HUES6 (cell line): Measurements from ENCODE around the gene DMRTB1.

ENCODE experiments used
- H3K27ac ChIP-seq: 2 replicates; pipeline ENCODE4 v1.7.0; 2013; ENCODE audit warnings: low read depth, mild to moderate bottlenecking, low read length, inconsistent platforms
- H3K27me3 ChIP-seq: 2 replicates; pipeline ENCODE4 v1.6.1; 2013; ENCODE audit warnings: low read length; ENCODE audit not compliant: control insufficient read depth, insufficient read depth
- H3K36me3 ChIP-seq: 2 replicates; pipeline ENCODE4 v1.6.1; 2013; ENCODE audit warnings: low read length; ENCODE audit not compliant: control insufficient read depth, insufficient read depth
- H3K4me1 ChIP-seq: 2 replicates; pipeline ENCODE4 v1.6.1; 2013; ENCODE audit warnings: low read length; ENCODE audit not compliant: control insufficient read depth, insufficient read depth
- H3K4me3 ChIP-seq: 2 replicates; pipeline ENCODE4 v1.5.1; 2013; ENCODE audit warnings: low read depth, low read length
- H3K9ac ChIP-seq: one replicate; pipeline ENCODE4 v1.6.1; 2013; ENCODE audit warnings: mild to moderate bottlenecking, low read length
- H3K9me3 ChIP-seq: 2 replicates; pipeline ENCODE4 v1.6.1; 2013; ENCODE audit warnings: low read depth, low read length; ENCODE audit not compliant: control insufficient read depth, insufficient read depth

DMRTB1 gene

GRCh38 chr1:53503433-53504217 is 44.4 kb downstream of the DMRTB1 start:
- no peaks in the 10 kb centered on the region for H3K9me3 ChIP-seq
- no peak overlapping the region for H3K27ac ChIP-seq
- no peak overlapping the region for H3K4me3 ChIP-seq
- H3K36me3 ChIP-seq, result no peaks in the 10 kb centered on the region
- no peak overlapping the region for H3K9ac ChIP-seq
- H3K27me3 ChIP-seq, result no peaks in the 10 kb centered on the region
- H3K4me1 ChIP-seq, result peaks cover 55% of the 10 kb centered on the region

DNA sequence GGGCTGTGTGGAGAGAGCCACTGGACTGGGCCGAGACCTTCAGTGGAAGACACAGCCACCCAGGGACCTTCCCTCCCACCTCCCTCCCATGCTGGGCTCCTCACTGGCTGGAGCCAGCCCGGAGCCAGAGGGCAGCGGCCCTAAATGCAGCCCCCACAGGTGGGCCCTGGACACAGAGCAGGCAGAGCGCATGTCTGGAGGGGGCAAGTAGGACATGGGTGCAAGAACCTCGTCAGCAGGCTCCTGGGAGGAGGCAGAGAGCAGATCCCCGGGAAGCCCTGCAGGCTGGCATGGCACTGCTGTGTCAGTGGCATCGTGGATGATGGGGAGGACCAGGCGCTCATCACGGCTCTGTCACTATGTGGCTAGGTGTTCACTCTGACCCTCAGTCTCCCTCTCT is 45.7 kb downstream of the DMRTB1 start:
- Histone ChIP-seq H3K27ac (no peak overlapping the region), H3K4me3 (no peak overlapping the region), H3K36me3 (no peaks in the 10 kb centered on the region), H3K9me3 (no peaks in the 10 kb centered on the region), H3K9ac (no peak overlapping the region), H3K27me3 (no peaks in the 10 kb centered on the region), H3K4me1 (peaks cover 60% of the 10 kb centered on the region)

DNA sequence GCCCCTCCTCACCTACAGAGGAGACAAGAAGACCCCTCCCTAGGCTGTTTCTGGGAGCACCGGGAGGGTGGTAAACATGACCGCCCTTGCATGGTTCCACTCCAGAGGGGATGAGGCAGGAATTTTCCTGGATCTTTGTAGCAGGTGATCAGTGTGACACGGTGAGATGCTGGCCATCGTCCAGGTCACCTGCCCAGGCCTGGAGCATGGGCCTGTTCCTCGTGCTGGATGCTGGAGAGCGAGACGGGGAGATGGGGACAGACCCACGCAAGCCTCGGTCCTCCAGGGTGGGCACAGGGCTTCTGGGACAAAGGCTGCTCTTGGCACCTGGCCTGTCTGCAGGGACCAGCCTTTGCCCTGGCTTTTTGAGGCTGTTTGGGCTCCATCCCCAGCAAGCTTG is 46.2 kb downstream of the DMRTB1 start:
- no peak overlapping the region for H3K4me3 ChIP-seq
- peaks cover 55% of the 10 kb centered on the region for H3K4me1 ChIP-seq
- H3K36me3 ChIP-seq, result no peaks in the 10 kb centered on the region
- no peaks in the 10 kb centered on the region for H3K27me3 ChIP-seq
- no peak overlapping the region for H3K9ac ChIP-seq
- H3K9me3 ChIP-seq, result no peaks in the 10 kb centered on the region
- no peak overlapping the region for H3K27ac ChIP-seq

- Histone ChIP-seq H3K27ac (no peak overlapping the region), H3K9ac (no peak overlapping the region), H3K9me3 (no peaks in the 10 kb centered on the region), H3K27me3 (no peaks in the 10 kb centered on the region), H3K4me1 (peaks cover 50% of the 10 kb centered on the region), H3K36me3 (no peaks in the 10 kb centered on the region), H3K4me3 (no peak overlapping the region)
Measured at GRCh38 chr1:53505891-53506290, 46.7 kb downstream of the DMRTB1 start.

DNA sequence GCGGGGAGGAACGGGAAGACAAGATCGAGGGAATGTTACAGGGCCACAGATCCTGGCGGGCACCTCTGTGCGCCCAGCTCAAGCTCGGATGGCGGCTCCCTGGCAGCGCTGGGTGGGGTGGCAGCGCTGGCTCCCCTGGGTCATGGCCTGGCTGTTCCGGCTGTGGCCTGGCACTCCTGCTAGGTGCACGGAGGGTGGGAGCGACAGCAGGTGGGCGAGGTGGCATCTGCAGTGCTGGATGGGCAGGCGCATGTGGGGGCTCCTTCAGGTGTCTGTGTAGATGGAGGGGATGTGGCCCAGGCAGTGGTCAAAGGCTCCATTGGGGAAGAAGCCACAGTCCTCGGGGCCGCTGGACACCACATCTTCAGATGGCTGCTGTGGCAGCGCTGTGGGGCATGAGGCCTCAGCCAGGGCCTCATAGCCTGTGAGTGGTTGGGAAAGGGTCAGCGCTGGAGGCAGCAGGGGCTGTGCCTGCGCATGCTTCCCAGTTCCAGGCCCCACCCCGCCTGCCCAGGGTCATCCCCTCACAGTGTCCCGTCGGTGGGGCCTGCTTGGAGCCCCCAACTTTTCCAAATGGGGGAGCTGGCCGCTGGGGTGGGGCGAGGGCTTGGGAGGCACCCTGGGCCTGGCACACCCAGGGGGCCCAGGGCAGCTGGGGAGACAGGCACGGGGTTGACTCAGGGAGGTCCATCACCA is 47.3 kb downstream of the DMRTB1 start:
- peaks cover 44% of the 10 kb centered on the region for H3K4me1 ChIP-seq
- no peaks in the 10 kb centered on the region for H3K27me3 ChIP-seq
- H3K36me3 ChIP-seq, result no peaks in the 10 kb centered on the region
- H3K27ac ChIP-seq, result no peak overlapping the region
- no peaks in the 10 kb centered on the region for H3K9me3 ChIP-seq
- H3K9ac ChIP-seq, result no peak overlapping the region
- no peak overlapping the region for H3K4me3 ChIP-seq

DNA sequence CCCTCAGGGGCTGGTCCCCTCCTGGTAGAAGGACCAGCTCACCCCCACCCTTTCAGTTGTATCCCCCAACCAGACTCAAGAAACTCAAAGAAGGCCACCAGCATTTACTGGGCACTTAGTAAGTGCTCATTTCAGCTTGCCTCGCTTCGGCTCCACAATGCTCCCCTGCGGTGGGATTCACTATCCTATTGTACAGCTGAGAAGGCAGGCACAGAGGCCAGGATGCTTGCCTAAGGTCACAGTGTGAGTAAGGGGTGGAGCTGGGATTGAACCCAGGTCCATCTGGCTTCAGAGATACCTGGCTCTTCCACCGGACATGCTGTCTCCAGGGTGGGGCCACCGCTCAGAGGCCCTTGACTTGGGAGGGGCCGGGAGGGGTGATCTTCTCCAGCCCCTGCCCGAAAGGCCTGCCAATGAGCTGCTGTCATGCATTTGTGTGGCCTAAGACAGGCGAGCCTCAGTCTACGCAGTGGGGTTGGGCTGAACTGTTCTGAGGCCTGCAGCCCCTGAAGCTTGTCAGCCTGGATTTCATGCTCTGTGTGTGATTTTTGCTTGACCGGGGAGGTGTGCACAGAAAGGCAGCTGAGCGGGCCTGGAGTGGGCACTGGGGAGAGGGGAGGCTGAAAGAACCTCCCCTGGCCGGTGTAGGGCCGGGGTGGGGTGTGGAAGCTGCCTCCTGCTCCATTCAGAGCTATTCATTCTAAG is 48.1 kb downstream of the DMRTB1 start:
- no peaks in the 10 kb centered on the region for H3K27me3 ChIP-seq
- H3K4me1 ChIP-seq, result peaks cover 42% of the 10 kb centered on the region; the same call in 1 of the 2 replicates
- H3K4me3 ChIP-seq, result no peak overlapping the region
- no peak overlapping the region for H3K27ac ChIP-seq
- H3K36me3 ChIP-seq, result no peaks in the 10 kb centered on the region
- no peaks in the 10 kb centered on the region for H3K9me3 ChIP-seq
- H3K9ac ChIP-seq, result no peak overlapping the region

DNA sequence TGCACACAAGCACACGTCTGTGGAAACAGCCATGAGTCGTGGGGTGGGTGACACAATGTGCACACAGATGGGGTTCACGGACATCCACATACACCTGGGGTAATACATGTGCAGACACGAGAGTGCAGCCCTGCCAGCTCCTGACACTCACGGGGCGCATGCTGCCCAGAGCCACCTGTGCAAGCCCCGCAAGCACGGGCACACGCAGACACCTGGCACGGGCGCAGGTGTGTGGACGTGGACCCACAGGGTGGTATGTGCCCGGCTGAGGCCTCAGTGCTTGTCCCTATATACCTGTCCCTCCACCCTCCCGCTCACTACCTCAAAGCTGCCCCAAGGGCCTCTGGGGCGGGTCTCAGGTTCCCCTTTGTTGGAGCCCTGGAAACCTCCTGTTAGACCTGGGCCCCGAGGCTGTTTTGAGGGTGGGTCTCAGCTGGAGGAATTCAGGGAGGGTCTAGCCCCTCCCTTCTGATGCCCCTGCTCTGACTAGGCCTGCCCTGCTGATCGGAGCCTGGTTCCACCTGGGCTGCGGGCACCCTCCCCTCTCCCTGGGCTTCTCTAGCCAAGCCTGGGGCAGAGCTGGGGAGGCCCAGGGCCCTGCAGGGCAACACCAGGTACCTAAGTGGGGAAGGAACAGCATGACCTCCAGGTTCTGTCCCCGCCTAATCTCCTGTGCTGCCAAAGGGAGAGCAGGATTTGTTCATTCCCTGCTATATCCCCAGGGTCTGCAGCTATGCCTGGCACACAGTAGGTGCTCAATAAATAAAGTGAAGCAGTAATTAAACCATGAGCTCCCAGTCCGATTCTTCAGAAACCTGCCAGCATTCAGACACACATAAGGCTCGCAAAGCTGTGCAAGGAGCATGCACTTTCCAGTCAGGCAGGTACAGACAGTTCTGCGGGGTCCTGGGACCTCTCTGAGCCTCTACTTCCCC is 49.1 kb downstream of the DMRTB1 start:
- Histone ChIP-seq H3K9ac (no peak overlapping the region), H3K4me3 (no peak overlapping the region), H3K27ac (no peak overlapping the region), H3K27me3 (no peaks in the 10 kb centered on the region), H3K9me3 (no peaks in the 10 kb centered on the region), H3K4me1 (peaks cover 38% of the 10 kb centered on the region; the same call in 1 of the 2 replicates), H3K36me3 (no peaks in the 10 kb centered on the region)

- H3K9ac ChIP-seq, result no peak overlapping the region
- H3K27ac ChIP-seq, result no peak overlapping the region
- H3K27me3 ChIP-seq, result no peaks in the 10 kb centered on the region
- no peaks in the 10 kb centered on the region for H3K36me3 ChIP-seq
- H3K4me1 ChIP-seq, result peaks cover 30% of the 10 kb centered on the region; the same call in 1 of the 2 replicates
- no peak overlapping the region for H3K4me3 ChIP-seq
- H3K9me3 ChIP-seq, result no peaks in the 10 kb centered on the region
Measured at GRCh38 chr1:53508991-53509666, 49.9 kb downstream of the DMRTB1 start.

DNA sequence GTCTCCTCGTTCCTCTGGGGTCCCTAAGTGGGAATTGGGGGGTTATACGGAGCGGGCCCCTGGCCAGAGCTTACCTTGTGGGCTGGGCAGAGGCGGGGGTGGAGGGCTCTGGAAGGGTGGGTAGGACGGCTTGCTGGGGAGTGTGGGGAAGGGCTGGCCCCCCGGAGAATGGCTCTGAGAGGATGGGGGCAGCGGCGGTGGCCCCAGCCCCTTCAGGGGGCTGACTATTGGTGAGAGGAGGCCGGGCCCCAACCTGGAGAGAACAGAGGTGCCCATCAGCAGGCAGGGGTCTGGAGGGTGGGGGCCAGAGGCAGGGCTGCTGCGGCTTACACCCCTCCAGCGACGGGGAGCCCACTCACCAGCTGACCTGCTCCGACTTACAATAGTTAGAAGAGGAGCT is 50.6 kb downstream of the DMRTB1 start:
- Histone ChIP-seq H3K4me1 (peaks cover 30% of the 10 kb centered on the region; the same call in 1 of the 2 replicates), H3K27me3 (no peaks in the 10 kb centered on the region), H3K9ac (no peak overlapping the region), H3K9me3 (no peaks in the 10 kb centered on the region), H3K4me3 (no peak overlapping the region), H3K27ac (no peak overlapping the region), H3K36me3 (no peaks in the 10 kb centered on the region)

- H3K36me3 ChIP-seq, result no peaks in the 10 kb centered on the region
- no peak overlapping the region for H3K4me3 ChIP-seq
- H3K27ac ChIP-seq, result no peak overlapping the region
- H3K9ac ChIP-seq, result no peak overlapping the region
- no peaks in the 10 kb centered on the region for H3K27me3 ChIP-seq
- H3K9me3 ChIP-seq, result no peaks in the 10 kb centered on the region
- H3K4me1 ChIP-seq, result peaks cover 27% of the 10 kb centered on the region; the same call in 1 of the 2 replicates
Measured at GRCh38 chr1:53510215-53510614, 51.0 kb downstream of the DMRTB1 start.
